Psoas muscle (tissue), 8 donors: ENCODE data around the gene PPP4C. TPM values are rescaled to one million over a fixed set of nuclear protein-coding genes. Genes with fewer than 3 reads are reported as not detected.
"Not testable (repeated sequence)": the region's sequence is repeated elsewhere in the genome, so short reads cannot be mapped to it uniquely, and the experiment has no call there.

ENCODE experiments used
- ATAC-seq, 4 donors: fragments of 200-7000 bp; cut with Tn5 transposase; one replicate each; pipeline ENCODE4 v1.9.1; 2020; ENCODE audit warnings: moderate library complexity in 3 of 4, mild to moderate bottlenecking in 2 of 4
- DNase-seq, 2 donors: peaks; one replicate each; pipeline ENCODE4 v3.0.0-alpha.2; 2020
- H3K27ac ChIP-seq: fragments of 200-600 bp; one replicate; pipeline ENCODE4 v1.8.0; 2022
- H3K27me3 ChIP-seq, 3 donors: fragments of 200-600 bp in 1 of 3; one replicate each; pipeline versions ENCODE4 v1.6.1 to v1.8.0; 2013 to 2022; ENCODE audit warnings: low read length in 2 of 3, mild to moderate bottlenecking in 2 of 3, moderate library complexity in 1 of 3; ENCODE audit not compliant: insufficient read depth in 3 of 3
- H3K36me3 ChIP-seq, 2 donors: fragments of 200-600 bp in 1 of 2; one replicate each; pipeline versions ENCODE4 v1.6.1 to v1.8.0; 2013 to 2022; ENCODE audit warnings: low read depth in 1 of 2, mild to moderate bottlenecking in 1 of 2, moderate library complexity in 1 of 2; ENCODE audit not compliant: insufficient read depth in 1 of 2
- H3K4me1 ChIP-seq: fragments of 200-600 bp; one replicate; pipeline ENCODE4 v1.8.0; 2022
- H3K4me3 ChIP-seq: fragments of 200-600 bp; one replicate; pipeline ENCODE4 v1.8.0; 2022; ENCODE audit warnings: mild to moderate bottlenecking
- H3K9me3 ChIP-seq: fragments of 200-600 bp; one replicate; pipeline ENCODE4 v1.8.0; 2022
- WGBS, 3 donors: extraction: QIAGEN DNeasy Blood & Tissue Kit; methylation state at CpG; one replicate each; pipeline versions ENCODE4 v1.1.6 to v1.1.7; 2013; 5-methylcytosine and 5-hydroxymethylcytosine counted together
- intact Hi-C, 2 donors: fragments of 100-400 bp; cut with DNase I; formaldehyde crosslinking; loops; one replicate each; pipeline versions ENCODE4 v1.11.0 to v1.14.2; 2022
- polyA plus RNA-seq, 3 donors: library from polyadenylated mRNA; stranded (reverse); fragments of 200-250 nt; gene quantifications; one replicate each; pipeline ENCODE4 v1.2.3, GENCODE V29; 2013
- total RNA-seq, 4 donors: library from RNA; stranded (reverse); fragmentation: NEBNext Ultra II Directional in 2 of 4; extraction: Animal tissue kit (Norgen Biotek cat#: 25700) in 2 of 4; gene quantifications; one replicate each; pipeline versions ENCODE4 v1.2.1 to v1.2.4, GENCODE V29; 2021 to 2023
- TF ChIP-seq, protein P1 (sequence below): fragments of 200-600 bp; IDR thresholded peaks from one replicate; pipeline ENCODE4 v1.8.0; 2022; ENCODE audit warnings: antibody characterized with exemption
- donor health status: healthy with polysubstance abuse.
- donor health status: DM: no; HTN: no; CAD: no; lungs with moderate emphysema.
- donor health status: Bipolar disorder and iron deficiency.
- donor health status: healthy.
- donor health status: DM: yes; HTN: yes; CAD: no.
- donor health status: DM: no; HTN: no; CAD: no.
- donor health status: DM: no; HTN: no; CAD: no.
- donor health status: DM: yes; HTN: yes; CAD: no.

PPP4C gene
- total and polyA plus RNA-seq, 7 donors: 38.1 to 172 (median 64.5) TPM

DNA sequence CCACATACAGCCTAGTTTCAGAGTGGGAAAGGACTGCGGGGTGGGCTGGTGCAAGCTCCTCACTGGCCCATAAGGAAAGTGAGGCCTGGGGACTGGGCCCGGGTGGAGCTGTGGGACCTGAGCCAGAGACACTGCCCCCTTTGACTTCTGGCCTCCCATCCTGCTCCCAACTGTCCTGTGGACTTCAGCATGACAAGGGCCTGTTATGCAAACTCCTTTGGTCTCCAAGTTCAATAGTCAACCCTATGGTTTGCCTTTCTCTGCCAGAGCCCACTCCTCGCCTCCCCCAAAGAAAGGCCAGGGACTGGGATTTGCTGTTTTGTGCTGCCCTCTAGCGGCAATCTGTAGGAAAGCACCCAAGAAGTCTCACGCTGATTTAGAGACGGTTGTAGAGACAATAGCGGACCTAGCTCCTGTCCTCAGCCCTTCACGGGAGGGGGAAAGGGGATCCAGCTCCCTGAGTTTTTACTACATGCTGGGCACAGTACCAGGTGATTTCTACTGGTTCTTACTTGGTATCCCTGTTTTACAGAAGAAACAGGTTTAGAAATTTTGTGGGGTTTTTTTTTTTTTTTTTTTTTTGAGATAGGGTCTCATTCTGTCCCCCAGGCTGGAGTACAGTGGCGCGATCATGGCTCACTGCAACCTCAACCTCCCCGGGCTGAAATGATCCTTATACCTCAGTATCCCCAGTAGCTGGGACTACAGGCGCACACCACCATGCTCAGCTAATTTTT lies 43.5 kb upstream of the PPP4C start:
- ATAC-seq (peak in 2 of 4 donors; percentile 47 to 67), DNase-seq (no peak)
- no peaks in the 10 kb centered on the region for H3K9me3 ChIP-seq
- peaks cover 0 to 67% (median 15%) of the 10 kb centered on the region in 3 donors for H3K27me3 ChIP-seq
- no peak overlapping the region for H3K4me3 ChIP-seq
- intact Hi-C loops: no loop called here
- no peak overlapping the region for H3K27ac ChIP-seq
- peaks cover 2% of the 10 kb centered on the region for H3K4me1 ChIP-seq
- TF ChIP-seq, protein P1, sequence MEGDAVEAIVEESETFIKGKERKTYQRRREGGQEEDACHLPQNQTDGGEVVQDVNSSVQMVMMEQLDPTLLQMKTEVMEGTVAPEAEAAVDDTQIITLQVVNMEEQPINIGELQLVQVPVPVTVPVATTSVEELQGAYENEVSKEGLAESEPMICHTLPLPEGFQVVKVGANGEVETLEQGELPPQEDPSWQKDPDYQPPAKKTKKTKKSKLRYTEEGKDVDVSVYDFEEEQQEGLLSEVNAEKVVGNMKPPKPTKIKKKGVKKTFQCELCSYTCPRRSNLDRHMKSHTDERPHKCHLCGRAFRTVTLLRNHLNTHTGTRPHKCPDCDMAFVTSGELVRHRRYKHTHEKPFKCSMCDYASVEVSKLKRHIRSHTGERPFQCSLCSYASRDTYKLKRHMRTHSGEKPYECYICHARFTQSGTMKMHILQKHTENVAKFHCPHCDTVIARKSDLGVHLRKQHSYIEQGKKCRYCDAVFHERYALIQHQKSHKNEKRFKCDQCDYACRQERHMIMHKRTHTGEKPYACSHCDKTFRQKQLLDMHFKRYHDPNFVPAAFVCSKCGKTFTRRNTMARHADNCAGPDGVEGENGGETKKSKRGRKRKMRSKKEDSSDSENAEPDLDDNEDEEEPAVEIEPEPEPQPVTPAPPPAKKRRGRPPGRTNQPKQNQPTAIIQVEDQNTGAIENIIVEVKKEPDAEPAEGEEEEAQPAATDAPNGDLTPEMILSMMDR: peak; percentile 61
- no peaks in the 10 kb centered on the region for H3K36me3 ChIP-seq
- 23 to 27% (median 26%) methylated on average over 12 of the region's 12 CpGs for WGBS, 3 donors

DNA sequence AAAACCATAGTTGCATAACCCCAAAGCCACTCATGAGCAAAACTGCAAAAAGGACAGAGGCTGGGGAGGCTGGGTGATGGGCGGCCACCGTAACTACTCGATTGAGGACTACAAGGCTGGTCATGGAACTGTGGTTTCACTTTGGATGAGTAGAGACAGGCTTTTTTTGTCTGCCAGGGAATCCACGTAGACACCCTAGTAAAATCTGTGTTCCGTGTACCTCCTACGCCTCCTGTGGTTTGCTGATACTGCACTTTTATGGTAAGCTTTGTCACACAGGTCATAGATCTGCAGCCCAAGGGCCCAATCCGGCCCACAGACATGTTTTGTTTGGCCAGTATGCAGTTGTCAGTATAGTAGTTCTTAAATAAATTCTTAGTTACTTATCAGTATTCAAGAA lies 42.5 kb upstream of the PPP4C start:
- DNase-seq (no peak), ATAC-seq (no peak)
- Histone ChIP-seq H3K27me3 (peaks cover 0 to 58% (median 13%) of the 10 kb centered on the region in 3 donors), H3K27ac (no peak overlapping the region), H3K4me1 (peaks cover 2% of the 10 kb centered on the region), H3K9me3 (no peaks in the 10 kb centered on the region), H3K36me3 (no peaks in the 10 kb centered on the region), H3K4me3 (no peak overlapping the region)
- TF ChIP-seq, protein P1: no peak
- intact Hi-C loops: no loop called here
- WGBS, 3 donors: 76 to 78% (median 76%) methylated on average over 7 of the region's 7 CpGs

DNA sequence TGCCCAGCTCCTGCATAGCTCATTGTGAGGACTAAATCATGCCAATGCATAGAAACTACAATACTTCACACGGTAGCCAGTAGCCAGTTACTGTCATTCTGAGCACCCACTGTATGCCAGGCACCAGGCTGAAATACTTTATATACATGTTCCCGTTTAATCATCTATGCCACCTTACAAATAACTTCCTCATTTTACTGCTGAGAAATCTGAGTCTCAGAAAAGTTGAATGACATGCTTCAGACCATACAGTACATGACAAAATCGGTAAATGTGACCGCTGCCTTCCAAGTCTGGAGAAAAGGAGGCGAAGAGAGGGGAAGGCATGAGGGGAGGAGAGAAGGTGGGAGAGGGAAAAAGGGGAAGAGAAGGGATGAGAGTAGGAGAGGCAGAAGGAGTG lies 35.6 kb upstream of the PPP4C start:
- DNase-seq (no peak), ATAC-seq (no peak)
- Histone ChIP-seq H3K4me3 (no peak overlapping the region), H3K27ac (no peak overlapping the region), H3K9me3 (no peaks in the 10 kb centered on the region), H3K4me1 (no peaks in the 10 kb centered on the region), H3K36me3 (no peaks in the 10 kb centered on the region), H3K27me3 (peaks cover 0 to 5% (median 0%) of the 10 kb centered on the region in 3 donors)
- 72 to 73% (median 72%) methylated on average over 5 of the region's 5 CpGs for WGBS, 3 donors
- intact Hi-C loops: loop anchor here in 1 of 2 donors (5.0 kb wide), 2 partner anchors 52 to 142 kb away; partner anchors contain the start of genes CORO1A and TBX6
- TF ChIP-seq, protein P1: no peak

DNA sequence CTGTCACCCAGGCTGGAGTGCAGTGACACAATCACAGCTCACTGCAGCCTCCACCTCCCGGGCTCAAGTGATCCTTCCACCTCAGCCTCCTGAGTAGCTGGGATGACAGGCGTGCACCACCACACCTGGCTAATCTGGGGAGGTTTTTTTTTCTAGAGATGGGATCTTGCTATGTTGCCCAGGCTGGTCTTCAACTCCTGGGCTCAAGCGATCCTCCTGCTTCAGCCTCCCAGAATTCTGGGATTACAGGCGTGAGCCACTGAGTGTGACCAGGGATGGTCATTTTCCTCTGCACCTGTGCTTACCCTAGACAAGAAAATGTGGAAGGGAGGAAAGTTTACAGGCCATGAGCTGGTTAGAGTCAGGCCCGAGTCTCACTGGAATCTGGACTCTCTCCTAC lies 35.1 kb upstream of the PPP4C start:
- not testable (repeated sequence) for H3K9me3 ChIP-seq, H3K4me1 ChIP-seq, H3K36me3 ChIP-seq, H3K4me3 ChIP-seq, H3K27me3 ChIP-seq, ATAC-seq, DNase-seq, H3K27ac ChIP-seq
- intact Hi-C loops: loop anchor here in 1 of 2 donors (5.0 kb wide), 2 partner anchors 52 to 142 kb away; partner anchors contain the start of genes CORO1A and TBX6
- 84 to 87% (median 85%) methylated on average over 5 of the region's 5 CpGs for WGBS, 3 donors

DNA sequence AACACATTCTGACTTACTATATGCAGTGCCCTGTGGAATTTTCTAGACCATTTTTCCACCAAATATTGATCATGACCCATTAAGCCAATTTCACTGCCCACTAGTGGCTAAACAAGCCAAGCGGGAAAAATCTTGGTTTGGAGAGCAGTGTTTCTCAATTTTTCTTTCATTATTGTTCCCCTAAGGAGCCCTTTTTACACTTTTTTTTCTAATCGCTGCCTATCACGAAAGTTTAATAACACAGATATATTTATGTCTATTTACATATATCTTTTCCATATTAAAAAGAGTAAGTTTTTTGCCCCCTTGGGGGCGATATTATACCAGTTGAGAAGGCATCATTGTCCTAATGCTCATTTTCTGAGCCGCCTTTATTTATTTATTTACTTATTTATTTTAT lies 34.0 kb upstream of the PPP4C start:
- Histone ChIP-seq H3K9me3 (no peaks in the 10 kb centered on the region), H3K36me3 (no peaks in the 10 kb centered on the region), H3K4me1 (no peaks in the 10 kb centered on the region), H3K27me3 (no peaks in the 10 kb centered on the region), H3K27ac (no peak overlapping the region), H3K4me3 (no peak overlapping the region)
- intact Hi-C loops: loop anchor here in 1 of 2 donors (5.0 kb wide), 2 partner anchors 50 to 140 kb away; partner anchors contain the start of genes CORO1A and TBX6
- ATAC-seq (peak in 2 of 4 donors; percentile 45 to 75), DNase-seq (no peak)
- WGBS, 3 donors: 23 to 33% (median 28%) methylated on average over 5 of the region's 5 CpGs
- TF ChIP-seq, protein P1: peak; percentile 59
